Loucy (cell line): ENCODE results near the gene PAN3.

ENCODE experiments used
- CTCF ChIP-seq: fragments of 200-600 bp; sonication (generic); conservative IDR thresholded peaks from 2 replicates; pipeline ENCODE4 v1.5.1; 2014; ENCODE audit warnings: mild to moderate bottlenecking, antibody characterized with exemption, low read length
- EZH2phosphoT487 ChIP-seq: fragments of 200-600 bp; IDR thresholded peaks from 2 replicates; pipeline ENCODE4 v1.6.1; 2018; ENCODE audit warnings: antibody characterized with exemption, mild to moderate bottlenecking, moderate library complexity, borderline replicate concordance

GRCh38 chr13:28326056-28326455, 187.7 kb downstream of the PAN3 start:
- TF ChIP-seq CTCF = no peak
- TF ChIP-seq EZH2phosphoT487 = no peak
